ENCODE data around the gene SGCG.

DNA sequence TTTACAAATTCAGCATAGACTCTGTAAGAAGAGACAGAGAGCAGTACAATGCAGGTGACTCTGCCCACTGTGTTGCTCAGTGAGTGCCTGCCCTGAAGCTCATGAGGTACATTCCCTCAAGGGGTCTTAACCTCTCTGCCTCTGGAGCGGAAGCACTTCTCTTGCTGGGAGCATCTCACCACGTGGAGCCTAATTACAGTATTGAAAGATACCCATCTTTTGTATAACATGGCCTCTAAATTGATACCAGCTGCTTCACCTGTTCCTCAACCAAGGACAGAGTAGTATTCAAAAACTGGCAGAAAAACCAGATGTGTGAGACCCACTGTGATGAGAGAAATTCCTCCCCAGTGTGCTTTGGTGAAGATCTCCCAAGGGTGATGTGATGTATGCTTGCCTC is 175.6 kb downstream of the SGCG start:
- no peak for TF ChIP-seq EZH2phosphoT487 (IDR thresholded peaks at IDR 0.05; ENCODE audit: borderline replicate concordance)
- TF ChIP-seq, protein P1, sequence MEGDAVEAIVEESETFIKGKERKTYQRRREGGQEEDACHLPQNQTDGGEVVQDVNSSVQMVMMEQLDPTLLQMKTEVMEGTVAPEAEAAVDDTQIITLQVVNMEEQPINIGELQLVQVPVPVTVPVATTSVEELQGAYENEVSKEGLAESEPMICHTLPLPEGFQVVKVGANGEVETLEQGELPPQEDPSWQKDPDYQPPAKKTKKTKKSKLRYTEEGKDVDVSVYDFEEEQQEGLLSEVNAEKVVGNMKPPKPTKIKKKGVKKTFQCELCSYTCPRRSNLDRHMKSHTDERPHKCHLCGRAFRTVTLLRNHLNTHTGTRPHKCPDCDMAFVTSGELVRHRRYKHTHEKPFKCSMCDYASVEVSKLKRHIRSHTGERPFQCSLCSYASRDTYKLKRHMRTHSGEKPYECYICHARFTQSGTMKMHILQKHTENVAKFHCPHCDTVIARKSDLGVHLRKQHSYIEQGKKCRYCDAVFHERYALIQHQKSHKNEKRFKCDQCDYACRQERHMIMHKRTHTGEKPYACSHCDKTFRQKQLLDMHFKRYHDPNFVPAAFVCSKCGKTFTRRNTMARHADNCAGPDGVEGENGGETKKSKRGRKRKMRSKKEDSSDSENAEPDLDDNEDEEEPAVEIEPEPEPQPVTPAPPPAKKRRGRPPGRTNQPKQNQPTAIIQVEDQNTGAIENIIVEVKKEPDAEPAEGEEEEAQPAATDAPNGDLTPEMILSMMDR (conservative IDR thresholded peaks at IDR 0.05; ENCODE audit: low read length): no peak

Measured in Loucy (cell line).